Upper lobe of left lung (tissue), 6 donors: ENCODE measurements around the gene CDYL. TPM values are rescaled to one million over a fixed set of nuclear protein-coding genes. Genes with fewer than 3 reads are reported as not detected.

Experiments used
- ATAC-seq, 2 donors: fragments of 200-7000 bp; cut with Tn5 transposase; one replicate each; pipeline ENCODE4 v1.9.1; 2022; ENCODE audit warnings: mild to moderate bottlenecking in 2 of 2, moderate library complexity in 2 of 2; ENCODE audit not compliant: low FRiP score in 2 of 2
- DNase-seq, 2 donors: peaks; one replicate each; pipeline ENCODE4 v3.0.0-alpha.2; 2019 to 2020
- H3K27ac ChIP-seq, 4 donors: fragments of 200-600 bp; sonication (generic); one replicate each; pipeline ENCODE4 v1.5.1; 2016 to 2019
- H3K27me3 ChIP-seq, 4 donors: fragments of 200-600 bp; sonication (generic); one replicate each; pipeline ENCODE4 v1.5.1; 2017 to 2019
- H3K36me3 ChIP-seq, 4 donors: fragments of 200-600 bp; sonication (generic); one replicate each; pipeline ENCODE4 v1.5.1; 2016 to 2019
- H3K4me1 ChIP-seq, 4 donors: fragments of 200-600 bp; sonication (generic); one replicate each; pipeline ENCODE4 v1.5.1; 2018 to 2019
- H3K4me3 ChIP-seq, 4 donors: fragments of 200-600 bp; sonication (generic); one replicate each; pipeline ENCODE4 v1.5.1; 2017 to 2019; ENCODE audit warnings: mild to moderate bottlenecking in 2 of 4, moderate library complexity in 1 of 4
- H3K9me3 ChIP-seq, 4 donors: fragments of 200-600 bp; sonication (generic); one replicate each; pipeline ENCODE4 v1.5.1; 2018 to 2019
- EP300 ChIP-seq, 4 donors: sonication (generic); formaldehyde crosslinking; IDR thresholded peaks; one replicate each; pipeline ENCODE4 v1.5.1; 2017; ENCODE audit warnings: antibody characterized with exemption in 4 of 4, control low read depth in 2 of 4
- POLR2A ChIP-seq, 4 donors: fragments of 450-650 bp; IDR thresholded peaks; one replicate each; pipeline ENCODE4 v1.5.1; 2016 to 2017; ENCODE audit warnings: antibody characterized with exemption in 4 of 4, mild to moderate bottlenecking in 2 of 4
- POLR2AphosphoS5 ChIP-seq, 2 donors: sonication (generic); formaldehyde crosslinking; IDR thresholded peaks; one replicate each; pipeline ENCODE4 v1.5.1; 2017; ENCODE audit warnings: antibody characterized with exemption in 2 of 2
- WGBS, 2 donors: methylation state at CpG; one replicate each; pipeline ENCODE4 v1.1.5; 2017 to 2018; 5-methylcytosine and 5-hydroxymethylcytosine counted together
- total RNA-seq, 6 donors: library from RNA; depleted of rRNA in 4 of 6; stranded (reverse); fragments of >200 nt in 4 of 6; gene quantifications; one replicate each; pipeline versions ENCODE4 v1.1.0 to v1.2.1, GENCODE V29; 2016 to 2021
- TF ChIP-seq, protein P1 (sequence below), 6 experiments: fragments of 450-650 bp in 4 of 6; fragments of 200-600 bp in 2 of 6; sonication (generic) in 2 of 6; IDR thresholded peaks; one replicate each; pipeline ENCODE4 v1.5.1; 2016 to 2019; ENCODE audit warnings: antibody characterized with exemption in 6 of 6
- donor health status: DM: no; HTN: no; CAD: no; lungs with moderate emphysema.
- donor health status: DM: no; HTN: yes; CAD: no; lungs with severe emphysema.

CDYL gene
- total RNA-seq, 6 donors from 2014 or later = 17.6 to 48.9 (median 32.9) TPM

DNA sequence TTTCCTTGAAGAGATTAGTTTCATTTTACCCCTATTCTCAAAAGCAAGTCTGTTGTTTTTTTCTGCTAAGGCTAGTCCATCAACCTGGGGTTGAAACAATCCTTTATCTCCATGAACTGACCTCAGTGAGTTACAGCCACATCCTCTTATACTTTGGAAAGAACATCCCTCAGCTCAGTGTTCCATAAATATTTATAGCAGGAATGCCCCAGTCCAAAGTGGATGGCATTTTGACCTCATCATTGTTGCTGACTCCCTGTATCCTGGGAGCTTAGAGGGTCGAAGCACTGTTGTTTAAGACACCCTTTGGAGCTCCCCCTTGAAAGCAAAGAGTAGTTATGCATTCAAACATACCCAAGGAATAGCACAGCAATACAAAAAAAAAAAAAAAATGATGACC, 16.2 kb upstream of the CDYL start:
- ATAC-seq (no peak), DNase-seq (no peak)
- peaks cover 9 to 11% (median 10%) of the 10 kb centered on the region in 4 donors for H3K9me3 ChIP-seq
- H3K4me1 ChIP-seq = no peaks in the 10 kb centered on the region
- no peaks in the 10 kb centered on the region for H3K27me3 ChIP-seq
- H3K4me3 ChIP-seq = no peak overlapping the region
- 53 to 85% methylated on average over 1 of the region's 1 CpG for WGBS, 2 donors
- no peak overlapping the region for H3K27ac ChIP-seq
- no peaks in the 10 kb centered on the region for H3K36me3 ChIP-seq
- TF ChIP-seq EP300 (IDR thresholded peaks at IDR 0.05) = no peak
- TF ChIP-seq, protein P1, sequence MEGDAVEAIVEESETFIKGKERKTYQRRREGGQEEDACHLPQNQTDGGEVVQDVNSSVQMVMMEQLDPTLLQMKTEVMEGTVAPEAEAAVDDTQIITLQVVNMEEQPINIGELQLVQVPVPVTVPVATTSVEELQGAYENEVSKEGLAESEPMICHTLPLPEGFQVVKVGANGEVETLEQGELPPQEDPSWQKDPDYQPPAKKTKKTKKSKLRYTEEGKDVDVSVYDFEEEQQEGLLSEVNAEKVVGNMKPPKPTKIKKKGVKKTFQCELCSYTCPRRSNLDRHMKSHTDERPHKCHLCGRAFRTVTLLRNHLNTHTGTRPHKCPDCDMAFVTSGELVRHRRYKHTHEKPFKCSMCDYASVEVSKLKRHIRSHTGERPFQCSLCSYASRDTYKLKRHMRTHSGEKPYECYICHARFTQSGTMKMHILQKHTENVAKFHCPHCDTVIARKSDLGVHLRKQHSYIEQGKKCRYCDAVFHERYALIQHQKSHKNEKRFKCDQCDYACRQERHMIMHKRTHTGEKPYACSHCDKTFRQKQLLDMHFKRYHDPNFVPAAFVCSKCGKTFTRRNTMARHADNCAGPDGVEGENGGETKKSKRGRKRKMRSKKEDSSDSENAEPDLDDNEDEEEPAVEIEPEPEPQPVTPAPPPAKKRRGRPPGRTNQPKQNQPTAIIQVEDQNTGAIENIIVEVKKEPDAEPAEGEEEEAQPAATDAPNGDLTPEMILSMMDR (IDR thresholded peaks at IDR 0.05) = no peak
- TF ChIP-seq POLR2A (IDR thresholded peaks at IDR 0.05) = no peak
- no peak for TF ChIP-seq POLR2AphosphoS5 (IDR thresholded peaks at IDR 0.05)

DNA sequence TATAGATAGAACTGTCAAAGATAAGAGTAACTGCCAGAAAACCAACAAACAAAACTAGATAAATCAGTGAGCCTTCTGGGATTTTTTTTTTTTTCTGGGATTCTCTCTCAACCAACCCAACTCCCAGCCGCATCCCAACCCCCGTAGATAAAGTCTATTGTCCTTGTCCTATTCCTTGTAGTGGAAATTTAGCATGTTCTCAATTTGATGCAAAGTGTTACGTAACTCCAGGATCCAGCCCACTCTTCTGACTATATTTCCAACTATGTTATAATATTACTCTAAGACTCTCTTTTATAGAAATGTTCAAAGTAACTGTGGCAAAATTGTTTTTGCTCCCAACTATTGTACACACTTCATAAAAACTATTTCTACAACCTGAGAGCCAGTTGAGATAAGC, 15.4 kb upstream of the CDYL start:
- DNase-seq (no peak), ATAC-seq (no peak)
- H3K9me3 ChIP-seq = peaks cover 9 to 11% (median 10%) of the 10 kb centered on the region in 4 donors
- H3K4me1 ChIP-seq = no peaks in the 10 kb centered on the region
- no peak for TF ChIP-seq EP300 (IDR thresholded peaks at IDR 0.05)
- H3K36me3 ChIP-seq = no peaks in the 10 kb centered on the region
- H3K27ac ChIP-seq = no peak overlapping the region
- 69 to 71% methylated on average over 3 of the region's 3 CpGs for WGBS, 2 donors
- no peak overlapping the region for H3K4me3 ChIP-seq
- H3K27me3 ChIP-seq = no peaks in the 10 kb centered on the region

DNA sequence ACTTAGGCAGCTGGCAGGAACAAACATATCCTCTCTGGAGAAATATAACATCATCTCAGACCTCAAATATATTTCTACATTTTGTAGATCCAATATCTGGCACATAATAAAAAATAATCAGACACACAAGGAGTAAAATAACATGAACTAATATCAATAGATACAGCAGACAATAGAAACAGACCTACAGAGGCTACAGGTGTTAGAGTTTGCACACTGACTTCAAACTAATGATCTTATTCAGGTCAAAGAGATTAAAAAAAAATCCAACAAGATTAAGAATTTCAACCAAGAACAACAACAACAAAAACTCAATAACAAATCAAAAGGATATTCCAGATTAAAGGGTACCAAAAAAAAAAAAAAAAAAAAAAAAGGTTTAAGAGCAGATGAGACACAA, 13.9 kb upstream of the CDYL start:
- Histone ChIP-seq H3K27ac (no peak overlapping the region), H3K9me3 (peaks cover 9 to 11% (median 10%) of the 10 kb centered on the region in 4 donors), H3K27me3 (no peaks in the 10 kb centered on the region), H3K4me1 (no peaks in the 10 kb centered on the region), H3K36me3 (no peaks in the 10 kb centered on the region), H3K4me3 (no peak overlapping the region)
- DNase-seq = no peak
- TF ChIP-seq, protein P1 (IDR thresholded peaks at IDR 0.05) = no peak
- TF ChIP-seq EP300 (IDR thresholded peaks at IDR 0.05) (no peak), POLR2AphosphoS5 (IDR thresholded peaks at IDR 0.05) (no peak), POLR2A (IDR thresholded peaks at IDR 0.05) (no peak)
- no peak for ATAC-seq

DNA sequence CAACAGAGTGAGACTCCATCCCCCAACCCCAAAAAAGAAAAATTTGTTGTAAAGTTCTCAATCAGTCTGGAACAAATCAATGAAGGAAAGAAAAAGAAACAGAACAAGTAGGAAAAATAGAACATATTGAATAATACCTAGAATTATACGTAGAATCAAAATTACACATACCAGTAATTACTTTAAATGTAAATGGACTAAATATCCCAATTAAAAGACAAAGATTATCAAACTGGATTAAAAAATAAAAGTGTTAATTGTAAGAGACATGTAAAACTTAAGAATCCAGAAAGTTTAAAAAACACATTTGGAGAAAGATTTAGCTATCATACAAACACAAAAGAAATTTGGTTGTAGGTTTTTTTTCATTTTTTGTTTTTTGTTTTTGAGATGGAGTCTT, 12.3 kb upstream of the CDYL start:
- H3K4me1 ChIP-seq = no peaks in the 10 kb centered on the region
- H3K27me3 ChIP-seq = no peaks in the 10 kb centered on the region
- no peak overlapping the region for H3K4me3 ChIP-seq
- DNase-seq (no peak), ATAC-seq (no peak)
- H3K36me3 ChIP-seq = no peaks in the 10 kb centered on the region
- TF ChIP-seq EP300 (IDR thresholded peaks at IDR 0.05) (no peak), POLR2A (IDR thresholded peaks at IDR 0.05) (no peak), POLR2AphosphoS5 (IDR thresholded peaks at IDR 0.05) (no peak)
- TF ChIP-seq, protein P1 (IDR thresholded peaks at IDR 0.05) = no peak
- 92 to 97% methylated on average over 1 of the region's 1 CpG for WGBS, 2 donors
- H3K9me3 ChIP-seq = peaks cover 9 to 11% (median 10%) of the 10 kb centered on the region in 4 donors
- H3K27ac ChIP-seq = no peak overlapping the region

DNA sequence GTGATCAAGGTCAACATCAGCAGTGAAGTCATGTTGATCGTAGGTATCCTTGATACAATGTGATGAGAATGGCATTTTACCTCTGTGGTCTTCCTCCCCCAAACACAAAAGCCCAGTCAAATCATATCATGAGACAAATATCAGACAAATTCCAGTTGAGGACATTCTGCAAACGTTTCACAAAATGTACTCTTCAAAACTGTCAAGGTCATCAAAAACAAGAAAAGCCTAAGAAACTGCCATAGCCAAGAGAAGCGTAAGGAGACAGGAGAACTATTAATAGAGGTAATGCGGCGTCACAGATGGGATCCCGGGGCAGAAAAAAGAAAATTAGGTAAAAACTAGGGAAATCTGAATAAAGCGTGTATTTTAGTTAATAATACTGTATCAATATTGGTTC, 7.4 kb upstream of the CDYL start:
- WGBS, 2 donors = 86 to 88% methylated on average over 7 of the region's 7 CpGs
- Histone ChIP-seq H3K4me3 (no peak overlapping the region), H3K27ac (no peak overlapping the region), H3K36me3 (no peaks in the 10 kb centered on the region), H3K9me3 (peaks cover 0 to 5% (median 2%) of the 10 kb centered on the region in 4 donors), H3K27me3 (no peaks in the 10 kb centered on the region), H3K4me1 (no peaks in the 10 kb centered on the region)
- no peak for ATAC-seq
- no peak for TF ChIP-seq POLR2AphosphoS5 (IDR thresholded peaks at IDR 0.05)
- TF ChIP-seq POLR2A (IDR thresholded peaks at IDR 0.05) = no peak
- no peak for TF ChIP-seq EP300 (IDR thresholded peaks at IDR 0.05)
- TF ChIP-seq, protein P1 (IDR thresholded peaks at IDR 0.05) = no peak
- DNase-seq = no peak
